ENCODE data around the gene ALK. TPM values are rescaled to one million over a fixed set of nuclear protein-coding genes. Genes with fewer than 3 reads are reported as not detected.

The ALK gene
- total and polyA plus RNA-seq, 2 experiments from 2014 or later = 0.35 TPM; not detected in 1

GRCh38 chr2:29311458-29311857, 609.9 kb downstream of the ALK start:
- H3K4me3 ChIP-seq = no peak overlapping the region
- H3K36me3 ChIP-seq (ENCODE audit: insufficient read depth) = no peaks in the 10 kb centered on the region
- peaks cover 32% of the 10 kb centered on the region for H3K4me1 Mint-ChIP-seq
- TF ChIP-seq ETS1 (IDR thresholded peaks at IDR 0.05) (no peak), ZNF462 (CRISPR knock-in tag; IDR thresholded peaks at IDR 0.05) (no peak), CTCF (conservative IDR thresholded peaks at IDR 0.05; ENCODE audit: low read depth in 2 of 2) (no peak), NANOG (IDR thresholded peaks at IDR 0.05; ENCODE audit: borderline replicate concordance) (no peak), CREB1 (CRISPR knock-in tag; IDR thresholded peaks at IDR 0.05; ENCODE audit: low read depth) (no peak), EZH2phosphoT487 (IDR thresholded peaks at IDR 0.05; ENCODE audit: unreplicated experiment) (no peak), STAT1 (IDR thresholded peaks at IDR 0.05; ENCODE audit: unreplicated experiment) (no peak), EZH2 (IDR thresholded peaks at IDR 0.05; ENCODE audit: low read depth, unreplicated experiment) (no peak), JUNB (IDR thresholded peaks at IDR 0.05; ENCODE audit: unreplicated experiment) (no peak), POLR2AphosphoS5 (IDR thresholded peaks at IDR 0.05; ENCODE audit: low read depth) (no peak), ZNF331 (CRISPR knock-in tag; IDR thresholded peaks at IDR 0.05; ENCODE audit: low read depth) (no peak), ZNF114 (CRISPR knock-in tag; IDR thresholded peaks at IDR 0.05) (no peak), REST (IDR thresholded peaks at IDR 0.05; ENCODE audit: unreplicated experiment) (no peak)
- H3K27me3 ChIP-seq (ENCODE audit: insufficient read depth) = no peaks in the 10 kb centered on the region
- no peak overlapping the region; the same call in 1 of the 2 replicates for H3K27ac Mint-ChIP-seq
- H3K79me2 ChIP-seq (replicated peaks; ENCODE audit: insufficient read depth) = no peaks in the 10 kb centered on the region
- H3K4me2 ChIP-seq = no peak overlapping the region
- no peak overlapping the region for H3K27ac ChIP-seq (ENCODE audit: low read depth)
- ATAC-seq (no peak), DNase-seq (ENCODE audit: low spot score) (no peak)
- H3K4me1 ChIP-seq (ENCODE audit: insufficient read depth) = peaks cover 20% of the 10 kb centered on the region; the same call in 1 of the 2 replicates
- no peak overlapping the region for H3K4me3 Mint-ChIP-seq
- H3K36me3 Mint-ChIP-seq (ENCODE audit: low read depth) = no peaks in the 10 kb centered on the region
- H3K9me2 ChIP-seq (ENCODE audit: insufficient read depth) = no peaks in the 10 kb centered on the region
- H3F3A ChIP-seq (replicated peaks; ENCODE audit: low read depth) = no peaks in the 10 kb centered on the region
- H4K20me1 ChIP-seq (replicated peaks; ENCODE audit: insufficient read depth) = no peaks in the 10 kb centered on the region
- H3K27me3 Mint-ChIP-seq (ENCODE audit: insufficient read depth, low read depth, poor library complexity) = peaks cover 1% of the 10 kb centered on the region
- no peak overlapping the region for H2AFZ ChIP-seq
- H3K9me3 Mint-ChIP-seq = no peaks in the 10 kb centered on the region
